Measurements from ENCODE around the gene VPS26B.

GRCh38 chr11:134215836-134216235 lies 8.6 kb upstream of the VPS26B start:
- no peak for TF ChIP-seq CTCF (IDR thresholded peaks at IDR 0.05)
- TF ChIP-seq POLR2A (IDR thresholded peaks at IDR 0.05; ENCODE audit: low read depth) = no peak
- TF ChIP-seq EP300 (IDR thresholded peaks at IDR 0.05) = no peak
- TF ChIP-seq POLR2AphosphoS5 (IDR thresholded peaks at IDR 0.05) = no peak
